Ascending aorta (tissue), 2 donors: Measurements from ENCODE around the gene RIN3. TPM values are rescaled to one million over a fixed set of nuclear protein-coding genes. Genes with fewer than 3 reads are reported as not detected.
A peak's percentile ranks its signal among the peaks of the same experiment; 100 is the strongest.

Source experiments
- DNase-seq, 2 donors: peaks; one replicate each; pipeline ENCODE4 v3.0.0-alpha.2; 2019; ENCODE audit warnings: low spot score in 2 of 2
- H3K27ac ChIP-seq, 2 donors: fragments of 200-600 bp; sonication (generic); one replicate each; pipeline ENCODE4 v1.5.1; 2016 to 2017; ENCODE audit warnings: mild to moderate bottlenecking in 1 of 2
- H3K27me3 ChIP-seq: fragments of 200-600 bp; sonication (generic); one replicate; pipeline ENCODE4 v1.5.1; 2017
- H3K36me3 ChIP-seq, 2 donors: fragments of 200-600 bp; sonication (generic); one replicate each; pipeline ENCODE4 v1.5.1; 2016
- H3K4me1 ChIP-seq, 2 donors: fragments of 200-600 bp; sonication (generic); one replicate each; pipeline ENCODE4 v1.5.1; 2016 to 2017; ENCODE audit warnings: mild to moderate bottlenecking in 1 of 2
- H3K4me3 ChIP-seq, 2 donors: fragments of 200-600 bp; sonication (generic); one replicate each; pipeline ENCODE4 v1.5.1; 2016 to 2017; ENCODE audit warnings: mild to moderate bottlenecking in 1 of 2
- H3K9me3 ChIP-seq, 2 donors: fragments of 200-600 bp; sonication (generic); one replicate each; pipeline ENCODE4 v1.5.1; 2016
- CTCF ChIP-seq, 3 experiments: fragments of 200-600 bp in 2 of 3; fragments of 450-650 bp in 1 of 3; sonication (generic) in 2 of 3; IDR thresholded peaks; one replicate each; pipeline ENCODE4 v1.5.1; 2016 to 2019; ENCODE audit warnings: antibody characterized with exemption in 3 of 3, mild to moderate bottlenecking in 1 of 3, moderate library complexity in 1 of 3
- intact Hi-C: fragments of 100-400 bp; cut with DNase I; formaldehyde crosslinking; loops from one replicate; pipeline ENCODE4 v1.15.1; 2023
- total RNA-seq: library from RNA; depleted of rRNA; stranded (reverse); fragments of >200 nt; gene quantifications from one replicate; pipeline ENCODE4 v1.1.0, GENCODE V29; 2016

Gene RIN3
- total RNA-seq, 1 donor from 2014 or later = 30.3 TPM

- H3K4me1 ChIP-seq = no peaks in the 10 kb centered on the region
- no peaks in the 10 kb centered on the region for H3K27me3 ChIP-seq
- DNase-seq = no peak
- no peak for TF ChIP-seq CTCF (IDR thresholded peaks at IDR 0.05)
- no peaks in the 10 kb centered on the region for H3K36me3 ChIP-seq
- intact Hi-C loops = no loop called here
- peaks cover 0 to 5% of the 10 kb centered on the region in 2 donors for H3K9me3 ChIP-seq
- peak overlapping the region in 1 of 2 donors; percentile 13 for H3K27ac ChIP-seq
- H3K4me3 ChIP-seq = no peak overlapping the region
These were observed 119.1 kb downstream of the RIN3 start for GRCh38 chr14:92632546-92633273.

- DNase-seq = no peak
- intact Hi-C loops = no loop called here
These were observed 119.7 kb downstream of the RIN3 start for GRCh38 chr14:92633274-92633616.

GRCh38 chr14:92633724-92634123, 120.1 kb downstream of the RIN3 start:
- Histone ChIP-seq H3K27me3 (no peaks in the 10 kb centered on the region), H3K4me3 (no peak overlapping the region), H3K36me3 (no peaks in the 10 kb centered on the region), H3K27ac (no peak overlapping the region), H3K9me3 (no peaks in the 10 kb centered on the region), H3K4me1 (no peaks in the 10 kb centered on the region)
- no peak for DNase-seq
- no peak for TF ChIP-seq CTCF (IDR thresholded peaks at IDR 0.05)
- intact Hi-C loops = no loop called here

More at GRCh38 chr14:92633274-92633616, 119.7 kb downstream of the RIN3 start:
- Histone ChIP-seq H3K36me3 (no peaks in the 10 kb centered on the region), H3K4me1 (no peaks in the 10 kb centered on the region), H3K27me3 (no peaks in the 10 kb centered on the region), H3K27ac (peak overlapping the region; percentile 13 to 26), H3K9me3 (no peaks in the 10 kb centered on the region), H3K4me3 (no peak overlapping the region)
- TF ChIP-seq CTCF (IDR thresholded peaks at IDR 0.05) = no peak

DNA sequence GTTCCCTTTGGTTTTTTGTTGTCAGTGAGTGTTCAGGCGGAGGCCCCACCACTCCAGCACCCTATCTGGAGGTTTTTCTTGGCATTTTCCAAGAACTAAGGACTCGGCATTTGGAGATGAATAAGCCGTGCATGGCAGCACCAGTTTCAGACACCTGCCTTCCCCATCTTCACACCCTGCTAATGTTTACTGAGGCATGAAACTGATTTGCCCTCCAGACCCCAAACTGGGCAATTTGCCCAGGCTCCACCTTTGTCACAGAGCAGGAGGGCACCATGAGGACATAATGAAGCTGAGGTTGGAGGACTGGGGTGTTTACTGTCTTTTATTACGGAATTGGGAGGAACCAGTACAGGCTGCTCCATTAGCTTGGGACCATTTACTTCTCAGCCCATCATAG, 121.5 kb downstream of the RIN3 start:
- Histone ChIP-seq H3K9me3 (no peaks in the 10 kb centered on the region), H3K4me1 (no peaks in the 10 kb centered on the region), H3K36me3 (no peaks in the 10 kb centered on the region), H3K27me3 (no peaks in the 10 kb centered on the region), H3K27ac (no peak overlapping the region), H3K4me3 (no peak overlapping the region)
- intact Hi-C loops = no loop called here
- DNase-seq = no peak
- TF ChIP-seq CTCF (IDR thresholded peaks at IDR 0.05) = no peak

- H3K27me3 ChIP-seq = no peaks in the 10 kb centered on the region
- H3K36me3 ChIP-seq = no peaks in the 10 kb centered on the region
- no peak for DNase-seq
- H3K9me3 ChIP-seq = no peaks in the 10 kb centered on the region
- no peak for TF ChIP-seq CTCF (IDR thresholded peaks at IDR 0.05)
- H3K27ac ChIP-seq = no peak overlapping the region
- H3K4me3 ChIP-seq = no peak overlapping the region
- no peaks in the 10 kb centered on the region for H3K4me1 ChIP-seq
- intact Hi-C loops = no loop called here
These were observed 122.3 kb downstream of the RIN3 start for GRCh38 chr14:92635896-92636295.

DNA sequence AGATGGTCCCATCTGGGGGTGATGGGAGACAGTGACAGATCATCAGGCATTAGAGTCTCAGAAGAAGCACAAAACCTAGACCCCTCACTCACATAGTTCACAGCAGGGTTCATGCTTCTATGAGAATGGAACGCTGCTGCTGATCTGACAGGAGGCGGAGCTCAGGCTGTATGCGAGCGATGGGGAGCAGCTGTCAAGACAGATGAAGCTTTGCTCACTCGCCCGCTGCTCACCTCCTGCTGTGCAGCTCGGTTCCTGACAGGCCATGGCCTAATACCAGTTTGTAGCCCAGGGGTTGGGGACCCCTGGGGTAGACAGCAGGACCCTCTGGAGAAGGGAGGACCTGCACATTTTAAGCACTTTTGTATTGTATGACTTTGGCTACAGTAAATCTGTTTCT, 123.6 kb downstream of the RIN3 start:
- Histone ChIP-seq H3K4me3 (no peak overlapping the region), H3K36me3 (peaks cover 10 to 12% of the 10 kb centered on the region in 2 donors), H3K27me3 (no peaks in the 10 kb centered on the region), H3K9me3 (no peaks in the 10 kb centered on the region), H3K4me1 (no peaks in the 10 kb centered on the region), H3K27ac (no peak overlapping the region)
- DNase-seq = no peak
- intact Hi-C loops = no loop called here
- TF ChIP-seq CTCF (IDR thresholded peaks at IDR 0.05) = no peak
